A204.1 (cell line): ENCODE results near the gene MAP2K6.
A peak's percentile ranks its signal among the peaks of the same experiment; 100 is the strongest.

Experiments
- FAIRE-seq: peaks from 2 replicates; lab custom pipeline; 2012; peaks lifted over from hg19 to GRCh38; lab: Jason Lieb, UNC

MAP2K6 gene

GRCh38 chr17:69492410-69493071, 78.0 kb downstream of the MAP2K6 start:
- FAIRE-seq, result no peak

GRCh38 chr17:69495787-69496186, 81.3 kb downstream of the MAP2K6 start:
- FAIRE-seq, result no peak

- no peak for FAIRE-seq
Measured at GRCh38 chr17:69497161-69497560, 82.7 kb downstream of the MAP2K6 start.

- FAIRE-seq, result no peak
Measured at GRCh38 chr17:69499318-69499717, 84.8 kb downstream of the MAP2K6 start.

- no peak for FAIRE-seq
Measured at GRCh38 chr17:69500911-69501429, 86.5 kb downstream of the MAP2K6 start.

GRCh38 chr17:69501591-69502468, 87.3 kb downstream of the MAP2K6 start:
- no peak for FAIRE-seq

- FAIRE-seq, result no peak
Measured at GRCh38 chr17:69503711-69504110, 89.2 kb downstream of the MAP2K6 start.

- FAIRE-seq, result no peak
Measured at GRCh38 chr17:69505740-69506139, 91.2 kb downstream of the MAP2K6 start.

GRCh38 chr17:69506489-69506888, 92.0 kb downstream of the MAP2K6 start:
- no peak for FAIRE-seq

GRCh38 chr17:69508814-69509213, 94.3 kb downstream of the MAP2K6 start:
- no peak for FAIRE-seq

GRCh38 chr17:69511250-69511649, 96.8 kb downstream of the MAP2K6 start:
- no peak for FAIRE-seq

- FAIRE-seq, result no peak
Measured at GRCh38 chr17:69512946-69513345, 98.4 kb downstream of the MAP2K6 start.

- FAIRE-seq, result no peak
Measured at GRCh38 chr17:69516225-69516624, 101.7 kb downstream of the MAP2K6 start.

GRCh38 chr17:69516911-69517310, 102.4 kb downstream of the MAP2K6 start:
- FAIRE-seq, result no peak

GRCh38 chr17:69518951-69519350, 104.5 kb downstream of the MAP2K6 start:
- FAIRE-seq, result no peak

GRCh38 chr17:69523244-69523861, 108.9 kb downstream of the MAP2K6 start:
- FAIRE-seq, result peak; percentile 56

GRCh38 chr17:69524854-69525253, 110.4 kb downstream of the MAP2K6 start:
- no peak for FAIRE-seq

GRCh38 chr17:69525920-69526841, 111.7 kb downstream of the MAP2K6 start:
- peak; percentile 90 for FAIRE-seq

GRCh38 chr17:69528035-69528434, 113.5 kb downstream of the MAP2K6 start:
- FAIRE-seq, result no peak

GRCh38 chr17:69533481-69534234, 119.2 kb downstream of the MAP2K6 start:
- FAIRE-seq, result no peak

GRCh38 chr17:69534235-69534621, 119.7 kb downstream of the MAP2K6 start:
- no peak for FAIRE-seq
